ENCODE measurements around the gene DNAJA3. TPM values are rescaled to one million over a fixed set of nuclear protein-coding genes. Genes with fewer than 3 reads are reported as not detected.

Gene DNAJA3
- total and polyA plus RNA-seq, 2 experiments from 2014 or later, result 47.2 to 51.0 TPM

DNA sequence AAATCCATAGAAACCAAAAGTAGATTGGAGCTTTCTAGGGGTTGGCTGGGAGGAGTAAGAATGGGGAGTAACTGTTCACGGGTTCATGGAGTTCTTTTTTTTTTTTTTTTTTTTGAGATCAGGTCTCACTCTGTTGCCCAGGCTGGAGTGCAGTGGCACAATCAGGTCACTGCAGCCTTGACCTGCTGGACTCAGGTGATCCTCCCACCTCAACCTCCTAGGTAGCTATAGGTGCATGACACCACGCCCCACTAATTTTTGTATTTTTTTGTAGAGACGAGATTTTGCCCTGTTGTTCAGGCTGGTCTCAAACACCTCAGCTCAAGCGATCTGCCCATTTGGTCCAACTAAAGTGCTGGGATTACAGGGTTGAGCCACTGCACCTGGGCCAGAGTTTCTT lies 47.2 kb downstream of the DNAJA3 start:
- no peak overlapping the region for H3K27ac ChIP-seq
- H3F3A ChIP-seq (ENCODE audit: insufficient read depth), result no peaks in the 10 kb centered on the region
- peaks cover 13% of the 10 kb centered on the region; the same call in 1 of the 2 replicates for H3K4me1 ChIP-seq (ENCODE audit: insufficient read depth)
- no peak overlapping the region for H3K4me3 ChIP-seq
- H3K9ac ChIP-seq, result no peak overlapping the region
- H2AFZ ChIP-seq, result no peak overlapping the region
- TF ChIP-seq EZH2phosphoT487 (IDR thresholded peaks at IDR 0.05; ENCODE audit: insufficient read depth, low read depth), result no peak
- no peak for TF ChIP-seq EZH2 (IDR thresholded peaks at IDR 0.05; ENCODE audit: insufficient read depth, poor library complexity, severe bottlenecking)
- H3K4me2 ChIP-seq (ENCODE audit: unreplicated experiment), result no peak overlapping the region
- H3K36me3 ChIP-seq (ENCODE audit: low read depth), result no peaks in the 10 kb centered on the region
- H4K20me1 ChIP-seq (ENCODE audit: insufficient read depth), result no peaks in the 10 kb centered on the region
- no peaks in the 10 kb centered on the region for H3K27me3 ChIP-seq (replicated peaks; ENCODE audit: insufficient read depth)
- in situ Hi-C loops (cut with MboI), result no loop called here
- H3K9me2 ChIP-seq (ENCODE audit: insufficient read depth), result no peaks in the 10 kb centered on the region
- peaks cover 16% of the 10 kb centered on the region for H3K79me2 ChIP-seq (ENCODE audit: insufficient read depth)
- no peaks in the 10 kb centered on the region for H3K9me3 ChIP-seq (ENCODE audit: low read depth)
- DNase-seq, result no peak
- WGBS, 2 experiments (ENCODE audit: low coverage in 1 of 2, low lambda C conversion rate in 2 of 2, missing lambda C conversion rate in 2 of 2), result 73 to 74% methylated on average over 4 of the region's 4 CpGs

DNA sequence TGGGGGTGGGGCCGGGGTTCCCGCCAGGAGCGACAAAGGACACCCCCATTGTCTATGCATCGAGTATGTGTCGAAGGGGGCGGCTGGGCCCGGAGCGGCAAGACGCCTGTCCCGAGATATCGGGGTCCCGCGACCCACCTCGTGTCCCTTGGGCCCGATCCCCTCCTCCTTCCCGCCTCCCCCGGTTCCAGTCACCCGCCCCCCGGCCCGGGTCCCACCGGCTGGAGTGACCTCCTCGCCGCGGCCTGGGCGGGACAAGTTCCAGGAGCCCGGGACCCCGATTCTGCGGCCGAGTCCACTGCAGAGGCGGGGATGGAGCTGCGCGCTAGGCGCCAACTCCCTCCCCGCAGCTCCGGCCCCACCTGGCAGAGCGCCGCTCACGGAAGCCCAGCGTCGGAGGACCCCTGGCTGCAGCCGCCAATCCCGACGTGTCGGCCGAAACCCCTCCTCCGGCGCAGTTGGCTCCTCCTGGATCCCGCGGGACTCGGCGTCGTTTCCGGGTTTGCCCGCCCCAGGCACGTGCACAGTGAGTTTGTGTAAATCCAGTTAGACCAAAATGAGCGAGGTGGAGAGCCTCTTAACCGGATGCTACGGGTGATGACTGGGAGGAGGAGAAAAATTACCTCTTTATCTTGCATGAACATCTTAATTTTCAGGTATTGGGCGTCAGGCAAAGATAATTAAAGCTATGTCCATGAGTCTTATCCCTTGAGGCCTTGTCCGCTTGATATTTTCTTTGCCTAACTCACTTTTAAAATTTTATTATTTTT lies 48.7 kb downstream of the DNAJA3 start, which contains the start of gene NMRAL1:
TSS of gene NMRAL1 (minus strand) at position 434 of the 770 bp plus-strand sequence. CDS start 493 bp downstream, outside the sequence.
- Histone ChIP-seq H3F3A (ENCODE audit: insufficient read depth) (no peaks in the 10 kb centered on the region), H3K36me3 (ENCODE audit: low read depth) (no peaks in the 10 kb centered on the region), H3K9ac (peak within 1 kb of the TSS; percentile 82), H3K27ac (no peak within 1 kb of the TSS), H3K27me3 (replicated peaks; ENCODE audit: insufficient read depth) (no peaks in the 10 kb centered on the region), H3K9me3 (ENCODE audit: low read depth) (no peaks in the 10 kb centered on the region), H3K4me2 (ENCODE audit: unreplicated experiment) (peak within 1 kb of the TSS; percentile 65), H3K79me2 (ENCODE audit: insufficient read depth) (peaks cover 31% of the 10 kb centered on the region), H3K9me2 (ENCODE audit: insufficient read depth) (no peaks in the 10 kb centered on the region), H2AFZ (peak within 1 kb of the TSS; percentile 94), H3K4me1 (ENCODE audit: insufficient read depth) (peaks cover 17% of the 10 kb centered on the region; the same call in 1 of the 2 replicates), H4K20me1 (ENCODE audit: insufficient read depth) (no peaks in the 10 kb centered on the region), H3K4me3 (peak within 1 kb of the TSS; percentile 77)
- whole genome bisulfite sequencing, 2 experiments (ENCODE audit: low coverage in 1 of 2, low lambda C conversion rate in 2 of 2, missing lambda C conversion rate in 2 of 2), result 5 to 6% methylated on average over 47 to 52 of the region's 60 CpGs
- TF ChIP-seq EZH2 (IDR thresholded peaks at IDR 0.05; ENCODE audit: insufficient read depth, poor library complexity, severe bottlenecking), result no peak
- no peak for TF ChIP-seq EZH2phosphoT487 (IDR thresholded peaks at IDR 0.05; ENCODE audit: insufficient read depth, low read depth)
- in situ Hi-C loops (cut with MboI), result no loop called here
- DNase-seq, result peak; percentile 91

DNA sequence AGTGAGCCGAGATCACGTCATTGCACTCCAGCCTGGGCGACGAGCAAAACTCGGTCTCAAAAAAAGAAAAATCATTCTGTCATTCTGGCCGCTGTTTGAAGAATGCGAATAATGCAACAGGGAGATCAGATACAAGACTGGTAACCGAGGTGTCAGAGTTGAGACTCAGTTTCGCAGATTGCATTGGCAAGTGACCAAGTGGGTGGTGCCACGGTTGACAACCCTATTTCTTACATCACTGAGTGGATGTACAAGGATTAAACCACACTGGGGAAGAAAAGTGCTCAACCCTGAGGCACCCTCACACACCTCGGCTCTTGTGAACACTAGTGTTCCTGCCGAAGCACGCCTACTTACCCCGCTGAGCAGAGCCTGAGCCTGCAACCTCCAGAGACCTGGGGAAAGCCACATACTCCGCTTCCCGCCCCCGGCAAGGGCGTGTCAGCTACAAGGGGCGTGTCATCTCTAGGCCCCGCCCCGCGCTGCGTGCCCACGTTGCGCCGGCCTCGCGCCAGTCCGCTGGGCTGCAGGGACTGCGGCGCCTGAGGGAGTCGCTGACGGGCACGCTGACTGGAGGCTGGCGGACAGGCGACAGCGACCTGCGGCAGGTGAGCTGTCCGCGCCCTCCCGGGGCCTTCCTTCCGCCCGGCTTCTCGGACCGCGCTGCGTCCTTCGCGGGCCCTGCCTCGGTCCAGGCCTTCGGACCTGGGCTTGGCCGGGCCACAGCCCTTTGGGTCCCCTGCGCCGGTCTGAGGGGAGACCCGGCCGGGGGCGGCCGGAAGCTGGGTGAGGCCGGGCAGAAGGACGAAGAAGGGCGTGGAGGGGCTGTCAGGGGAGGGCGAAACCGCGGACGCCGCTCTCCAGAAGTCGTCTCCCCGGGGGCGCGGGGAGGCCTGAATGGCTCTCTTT lies 50.5 kb downstream of the DNAJA3 start, which contains the start of gene HMOX2:
TSS of gene HMOX2 (plus strand) at position 519 of the 909 bp plus-strand sequence. CDS start 29,127 bp downstream, outside the sequence.
- H3K36me3 ChIP-seq (ENCODE audit: low read depth), result no peaks in the 10 kb centered on the region
- peak within 1 kb of the TSS; percentile 75 for H3K4me2 ChIP-seq (ENCODE audit: unreplicated experiment)
- WGBS, 2 experiments (ENCODE audit: low coverage in 1 of 2, low lambda C conversion rate in 2 of 2, missing lambda C conversion rate in 2 of 2), result 10 to 12% methylated on average over 49 to 57 of the region's 70 CpGs
- H3K79me2 ChIP-seq (ENCODE audit: insufficient read depth), result peaks cover 48% of the 10 kb centered on the region
- H3F3A ChIP-seq (ENCODE audit: insufficient read depth), result no peaks in the 10 kb centered on the region
- H3K9me2 ChIP-seq (ENCODE audit: insufficient read depth), result no peaks in the 10 kb centered on the region
- no peaks in the 10 kb centered on the region for H3K9me3 ChIP-seq (ENCODE audit: low read depth)
- no peaks in the 10 kb centered on the region for H3K27me3 ChIP-seq (replicated peaks; ENCODE audit: insufficient read depth)
- peak; percentile 95 for DNase-seq
- peaks cover 17% of the 10 kb centered on the region; the same call in 1 of the 2 replicates for H3K4me1 ChIP-seq (ENCODE audit: insufficient read depth)
- H4K20me1 ChIP-seq (ENCODE audit: insufficient read depth), result no peaks in the 10 kb centered on the region
- TF ChIP-seq EZH2phosphoT487 (IDR thresholded peaks at IDR 0.05; ENCODE audit: insufficient read depth, low read depth), result no peak
- TF ChIP-seq EZH2 (IDR thresholded peaks at IDR 0.05; ENCODE audit: insufficient read depth, poor library complexity, severe bottlenecking), result no peak
- peak within 1 kb of the TSS; percentile 18 for H3K27ac ChIP-seq
- H3K9ac ChIP-seq, result peak within 1 kb of the TSS; percentile 77
- in situ Hi-C loops (cut with MboI), result no loop called here
- H3K4me3 ChIP-seq, result peak within 1 kb of the TSS; percentile 83
- peak within 1 kb of the TSS; percentile 83 for H2AFZ ChIP-seq

DNA sequence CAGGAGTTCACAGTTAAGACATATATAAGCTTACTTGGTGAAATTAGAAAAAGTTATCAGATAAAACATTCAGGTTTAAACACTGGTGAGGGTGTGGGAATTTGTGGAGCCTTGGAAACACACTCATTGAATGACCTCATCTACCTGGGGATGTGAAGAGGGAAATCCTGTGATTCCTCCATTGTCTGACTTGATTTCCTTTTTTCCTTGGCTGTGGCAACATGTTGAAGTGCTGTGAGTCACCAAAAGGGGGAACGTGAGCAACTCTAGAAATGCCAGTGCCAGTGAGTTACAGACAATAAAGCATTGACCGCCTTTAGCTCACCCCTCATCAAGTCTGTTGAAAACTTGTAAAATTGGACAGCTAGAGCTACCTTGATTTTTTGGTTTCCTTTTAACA lies 52.3 kb downstream of the DNAJA3 start:
- no peaks in the 10 kb centered on the region for H3K9me3 ChIP-seq (ENCODE audit: low read depth)
- no peaks in the 10 kb centered on the region for H3F3A ChIP-seq (ENCODE audit: insufficient read depth)
- TF ChIP-seq EZH2 (IDR thresholded peaks at IDR 0.05; ENCODE audit: insufficient read depth, poor library complexity, severe bottlenecking), result no peak
- TF ChIP-seq EZH2phosphoT487 (IDR thresholded peaks at IDR 0.05; ENCODE audit: insufficient read depth, low read depth), result no peak
- in situ Hi-C loops (cut with MboI), result no loop called here
- H3K9me2 ChIP-seq (ENCODE audit: insufficient read depth), result no peaks in the 10 kb centered on the region
- H3K27ac ChIP-seq, result peak overlapping the region; percentile 1; the same call in 1 of the 2 replicates
- no peaks in the 10 kb centered on the region for H3K36me3 ChIP-seq (ENCODE audit: low read depth)
- H3K27me3 ChIP-seq (replicated peaks; ENCODE audit: insufficient read depth), result no peaks in the 10 kb centered on the region
- no peaks in the 10 kb centered on the region for H4K20me1 ChIP-seq (ENCODE audit: insufficient read depth)
- peaks cover 17% of the 10 kb centered on the region; the same call in 1 of the 2 replicates for H3K4me1 ChIP-seq (ENCODE audit: insufficient read depth)
- peak overlapping the region; percentile 75 for H3K4me2 ChIP-seq (ENCODE audit: unreplicated experiment)
- 14 to 18% methylated on average over 2 of the region's 2 CpGs for WGBS, 2 experiments (ENCODE audit: low coverage in 1 of 2, low lambda C conversion rate in 2 of 2, missing lambda C conversion rate in 2 of 2)
- no peak overlapping the region for H3K9ac ChIP-seq
- H2AFZ ChIP-seq, result no peak overlapping the region
- peaks cover 66% of the 10 kb centered on the region for H3K79me2 ChIP-seq (ENCODE audit: insufficient read depth)
- DNase-seq, result peak; percentile 78
- no peak overlapping the region for H3K4me3 ChIP-seq
